CD4-positive, alpha-beta memory T cell (primary cell): ENCODE data around the gene NHLRC4. TPM values are rescaled to one million over a fixed set of nuclear protein-coding genes. Genes with fewer than 3 reads are reported as not detected.
A peak's percentile ranks its signal among the peaks of the same experiment; 100 is the strongest.
"Not testable (repeated sequence)": the region's sequence is repeated elsewhere in the genome, so short reads cannot be mapped to it uniquely, and the experiment has no call there.

ENCODE experiments used
- CTCF ChIA-PET: fragments of 350-600 bp; sonication (Branson Sonifier 250); formaldehyde crosslinking; loops from one replicate; lab custom pipeline; 2021; ENCODE audit warnings: inconsistent platforms; ENCODE audit not compliant: partially characterized antibody; lab: Charles Lee
- POLR2A ChIA-PET: fragments of 350-600 bp; sonication (Branson Sonifier 250); formaldehyde crosslinking; loops from one replicate; lab custom pipeline; 2021; ENCODE audit not compliant: partially characterized antibody; lab: Charles Lee
- DNase-seq, 5 donors: peaks; one replicate each; pipeline versions ENCODE4 v3.0.0 to v3.0.0-alpha.2; 2020 to 2022; ENCODE audit warnings: mixed read lengths in 1 of 5
- H3K27ac ChIP-seq: one replicate; pipeline ENCODE4 v1.7.0; 2013; ENCODE audit warnings: low read depth, low read length
- H3K27me3 ChIP-seq: 2 replicates; pipeline ENCODE4 v1.7.0; 2013; ENCODE audit warnings: mild to moderate bottlenecking, low read length, moderate library complexity; ENCODE audit not compliant: insufficient read depth
- H3K36me3 ChIP-seq: 2 replicates; pipeline ENCODE4 v1.7.0; 2013; ENCODE audit warnings: mild to moderate bottlenecking, low read length, moderate library complexity; ENCODE audit not compliant: insufficient read depth
- H3K4me1 ChIP-seq: 2 replicates; pipeline ENCODE4 v1.7.0; 2013; ENCODE audit warnings: mild to moderate bottlenecking, low read length, moderate library complexity; ENCODE audit not compliant: insufficient read depth
- H3K4me3 ChIP-seq, 2 donors: one replicate each; pipeline ENCODE4 v1.7.0; 2013; ENCODE audit warnings: low read length in 2 of 2, mild to moderate bottlenecking in 1 of 2
- H3K9me3 ChIP-seq, 2 donors: one replicate each; pipeline ENCODE4 v1.7.0; 2013; ENCODE audit warnings: low read length in 2 of 2, control low read depth in 1 of 2; ENCODE audit not compliant: control insufficient read depth in 1 of 2
- H3K27ac Mint-ChIP-seq, 7 donors: one replicate each; pipeline ENCODE4 v1.8.0; 2020 to 2021; ENCODE audit warnings: mixed read lengths in 7 of 7, mild to moderate bottlenecking in 6 of 7, inconsistent platforms in 3 of 7, moderate library complexity in 3 of 7
- H3K27me3 Mint-ChIP-seq, 2 donors: one replicate each; pipeline ENCODE4 v1.8.0; 2020 to 2021; ENCODE audit warnings: mixed read lengths in 2 of 2
- H3K36me3 Mint-ChIP-seq, 2 donors: one replicate each; pipeline ENCODE4 v1.8.0; 2020 to 2021; ENCODE audit warnings: mixed read lengths in 2 of 2, inconsistent platforms in 1 of 2, mild to moderate bottlenecking in 1 of 2
- H3K4me1 Mint-ChIP-seq, 4 donors: one replicate each; pipeline ENCODE4 v1.8.0; 2020 to 2021; ENCODE audit warnings: mixed read lengths in 4 of 4, mild to moderate bottlenecking in 1 of 4
- H3K4me3 Mint-ChIP-seq, 8 donors: one replicate each; pipeline ENCODE4 v1.8.0; 2020 to 2021; ENCODE audit warnings: mixed read lengths in 8 of 8, mild to moderate bottlenecking in 7 of 8, moderate library complexity in 6 of 8, inconsistent platforms in 3 of 8
- H3K9me3 Mint-ChIP-seq, 8 donors: one replicate each; pipeline ENCODE4 v1.8.0; 2020 to 2021; ENCODE audit warnings: mixed read lengths in 8 of 8, mild to moderate bottlenecking in 5 of 8, inconsistent platforms in 3 of 8, moderate library complexity in 1 of 8
- intact Hi-C: fragments of 100-400 bp; cut with micrococcal nuclease; formaldehyde crosslinking; loops from one replicate; pipeline ENCODE4 v1.15.1; 2023
- polyA plus RNA-seq, 2 donors: library from polyadenylated mRNA; unstranded; fragments of 300-500 nt; fragmentation: Illumina TruSeq; gene quantifications; one replicate each; pipeline ENCODE4 v1.2.3, GENCODE V29; 2021
- total RNA-seq, 2 experiments: library from RNA; stranded (reverse); gene quantifications; one replicate each; pipeline ENCODE4 v1.2.3, GENCODE V29; 2021

The NHLRC4 gene
- total and polyA plus RNA-seq, 4 experiments from 2014 or later, result 2.1 to 3.2 (median 2.5) TPM

GRCh38 chr16:592518-593306, 25.9 kb downstream of the NHLRC4 start:
- Mint-ChIP-seq H3K4me3 (no peak overlapping the region), H3K27ac (peak overlapping the region in 1 of 7 donors; percentile 37), H3K4me1 (peaks cover 22 to 54% (median 32%) of the 10 kb centered on the region in 4 donors), H3K27me3 (no peaks in the 10 kb centered on the region), H3K36me3 (peaks cover 3 to 22% of the 10 kb centered on the region in 2 donors), H3K9me3 (peaks cover 0 to 5% (median 0%) of the 10 kb centered on the region in 8 donors)
- CTCF ChIA-PET, result no interaction called here
- peak in 1 of 5 donors; percentile 4 for DNase-seq
- H3K36me3 ChIP-seq, result peaks cover 4% of the 10 kb centered on the region
- H3K27me3 ChIP-seq, result no peaks in the 10 kb centered on the region
- peaks cover 23% of the 10 kb centered on the region for H3K4me1 ChIP-seq
- no peaks in the 10 kb centered on the region for H3K9me3 ChIP-seq
- intact Hi-C loops, result no loop called here
- no peak overlapping the region for H3K4me3 ChIP-seq
- no peak overlapping the region for H3K27ac ChIP-seq
- POLR2A ChIA-PET, result no interaction called here

- Histone ChIP-seq H3K4me1 (peaks cover 16% of the 10 kb centered on the region), H3K4me3 (no peak overlapping the region), H3K9me3 (no peaks in the 10 kb centered on the region), H3K27me3 (no peaks in the 10 kb centered on the region), H3K36me3 (peaks cover 4% of the 10 kb centered on the region), H3K27ac (no peak overlapping the region)
- H3K9me3 Mint-ChIP-seq, result peaks cover 0 to 5% (median 0%) of the 10 kb centered on the region in 8 donors
- H3K36me3 Mint-ChIP-seq, result peaks cover 3 to 22% of the 10 kb centered on the region in 2 donors
- intact Hi-C loops, result no loop called here
- peak overlapping the region in 2 of 7 donors; percentile 18 to 70 for H3K27ac Mint-ChIP-seq
- POLR2A ChIA-PET, result no interaction called here
- peak overlapping the region in 5 of 8 donors; percentile 24 to 59 (median 39) for H3K4me3 Mint-ChIP-seq
- DNase-seq, result no peak
- CTCF ChIA-PET, result no interaction called here
- no peaks in the 10 kb centered on the region for H3K27me3 Mint-ChIP-seq
- H3K4me1 Mint-ChIP-seq, result peaks cover 22 to 47% (median 27%) of the 10 kb centered on the region in 4 donors
Measured at GRCh38 chr16:593406-593805, 26.6 kb downstream of the NHLRC4 start.

GRCh38 chr16:593807-594206, 27.0 kb downstream of the NHLRC4 start:
- no peak overlapping the region for H3K4me3 ChIP-seq
- peak overlapping the region in 1 of 7 donors; percentile 70 for H3K27ac Mint-ChIP-seq
- DNase-seq, result no peak
- H3K27me3 Mint-ChIP-seq, result no peaks in the 10 kb centered on the region
- H3K36me3 ChIP-seq, result peaks cover 4% of the 10 kb centered on the region
- H3K9me3 ChIP-seq, result no peaks in the 10 kb centered on the region
- no peaks in the 10 kb centered on the region for H3K27me3 ChIP-seq
- intact Hi-C loops, result no loop called here
- H3K27ac ChIP-seq, result no peak overlapping the region
- ChIA-PET CTCF (no interaction called here), POLR2A (interaction anchor here (1.5 kb wide), 1 partner anchor 43 kb away, joined by 4 read pairs; the partner anchor contains the start of gene METTL26)
- H3K9me3 Mint-ChIP-seq, result peaks cover 0 to 5% (median 0%) of the 10 kb centered on the region in 8 donors
- peaks cover 21 to 45% (median 25%) of the 10 kb centered on the region in 4 donors for H3K4me1 Mint-ChIP-seq
- peaks cover 15% of the 10 kb centered on the region for H3K4me1 ChIP-seq
- peaks cover 3 to 20% of the 10 kb centered on the region in 2 donors for H3K36me3 Mint-ChIP-seq
- peak overlapping the region in 4 of 8 donors; percentile 24 to 59 (median 42) for H3K4me3 Mint-ChIP-seq

GRCh38 chr16:595094-595528, 28.3 kb downstream of the NHLRC4 start:
- peaks cover 0 to 2% (median 0%) of the 10 kb centered on the region in 8 donors for H3K9me3 Mint-ChIP-seq
- peaks cover 3 to 15% of the 10 kb centered on the region in 2 donors for H3K36me3 Mint-ChIP-seq
- no peak overlapping the region for H3K27ac ChIP-seq
- intact Hi-C loops, result no loop called here
- no peak for DNase-seq
- H3K4me1 ChIP-seq, result peaks cover 15% of the 10 kb centered on the region
- no peaks in the 10 kb centered on the region for H3K27me3 Mint-ChIP-seq
- POLR2A ChIA-PET, result interaction anchor here (1.5 kb wide), 1 partner anchor 42 kb away, joined by 4 read pairs; the partner anchor contains the start of gene METTL26
- no peak overlapping the region for H3K4me3 ChIP-seq
- no peaks in the 10 kb centered on the region for H3K27me3 ChIP-seq
- CTCF ChIA-PET, result interaction anchor here (1.6 kb wide), 1 partner anchor 14 kb away, joined by 4 read pairs; no protein-coding TSS in a partner anchor
- H3K27ac Mint-ChIP-seq, result no peak overlapping the region
- H3K4me3 Mint-ChIP-seq, result no peak overlapping the region
- H3K36me3 ChIP-seq, result peaks cover 7% of the 10 kb centered on the region
- H3K4me1 Mint-ChIP-seq, result peaks cover 20 to 45% (median 21%) of the 10 kb centered on the region in 4 donors
- no peaks in the 10 kb centered on the region for H3K9me3 ChIP-seq

- Mint-ChIP-seq H3K27ac (peak overlapping the region in 2 of 7 donors; percentile 37 to 57), H3K9me3 (peaks cover 0 to 2% (median 0%) of the 10 kb centered on the region in 8 donors), H3K36me3 (peaks cover 3 to 11% of the 10 kb centered on the region in 2 donors), H3K4me3 (no peak overlapping the region), H3K4me1 (peaks cover 15 to 39% (median 16%) of the 10 kb centered on the region in 4 donors), H3K27me3 (no peaks in the 10 kb centered on the region)
- POLR2A ChIA-PET, result no interaction called here
- Histone ChIP-seq H3K27me3 (no peaks in the 10 kb centered on the region), H3K9me3 (no peaks in the 10 kb centered on the region), H3K4me1 (peaks cover 7% of the 10 kb centered on the region), H3K36me3 (peaks cover 7% of the 10 kb centered on the region), H3K27ac (no peak overlapping the region), H3K4me3 (no peak overlapping the region)
- intact Hi-C loops, result no loop called here
- DNase-seq, result no peak
- CTCF ChIA-PET, result interaction anchor here (1.6 kb wide), 1 partner anchor 13 kb away, joined by 4 read pairs; no protein-coding TSS in a partner anchor
Measured at GRCh38 chr16:595942-596735, 29.3 kb downstream of the NHLRC4 start.

- peaks cover 7% of the 10 kb centered on the region for H3K36me3 ChIP-seq
- DNase-seq, result no peak
- ChIA-PET POLR2A (no interaction called here), CTCF (interaction anchor here (1.6 kb wide), 1 partner anchor 13 kb away, joined by 4 read pairs; no protein-coding TSS in a partner anchor)
- Mint-ChIP-seq H3K9me3 (peaks cover 0 to 2% (median 0%) of the 10 kb centered on the region in 8 donors), H3K27ac (peak overlapping the region in 2 of 7 donors; percentile 60 to 68), H3K4me1 (peaks cover 14 to 36% (median 14%) of the 10 kb centered on the region in 4 donors), H3K36me3 (peaks cover 3 to 11% of the 10 kb centered on the region in 2 donors), H3K27me3 (no peaks in the 10 kb centered on the region), H3K4me3 (no peak overlapping the region)
- H3K27ac ChIP-seq, result no peak overlapping the region
- H3K4me3 ChIP-seq, result no peak overlapping the region
- no peaks in the 10 kb centered on the region for H3K9me3 ChIP-seq
- peaks cover 5% of the 10 kb centered on the region for H3K4me1 ChIP-seq
- H3K27me3 ChIP-seq, result no peaks in the 10 kb centered on the region
- intact Hi-C loops, result no loop called here
Measured at GRCh38 chr16:596736-597060, 29.9 kb downstream of the NHLRC4 start.

GRCh38 chr16:597655-598054, 30.9 kb downstream of the NHLRC4 start:
- H3K27ac ChIP-seq, CTCF ChIA-PET, H3K27me3 Mint-ChIP-seq, H3K9me3 Mint-ChIP-seq, H3K36me3 ChIP-seq, H3K9me3 ChIP-seq, DNase-seq, H3K27ac Mint-ChIP-seq, POLR2A ChIA-PET, H3K27me3 ChIP-seq, H3K36me3 Mint-ChIP-seq, H3K4me3 ChIP-seq, H3K4me1 ChIP-seq, intact Hi-C loops, H3K4me3 Mint-ChIP-seq: not testable (repeated sequence)
- peaks cover 11 to 29% (median 13%) of the 10 kb centered on the region in 4 donors for H3K4me1 Mint-ChIP-seq
